ENCODE data around the gene MCF2L.
"Not testable (repeated sequence)": the region's sequence is repeated elsewhere in the genome, so short reads cannot be mapped to it uniquely, and the experiment has no call there.

Gene MCF2L

DNA sequence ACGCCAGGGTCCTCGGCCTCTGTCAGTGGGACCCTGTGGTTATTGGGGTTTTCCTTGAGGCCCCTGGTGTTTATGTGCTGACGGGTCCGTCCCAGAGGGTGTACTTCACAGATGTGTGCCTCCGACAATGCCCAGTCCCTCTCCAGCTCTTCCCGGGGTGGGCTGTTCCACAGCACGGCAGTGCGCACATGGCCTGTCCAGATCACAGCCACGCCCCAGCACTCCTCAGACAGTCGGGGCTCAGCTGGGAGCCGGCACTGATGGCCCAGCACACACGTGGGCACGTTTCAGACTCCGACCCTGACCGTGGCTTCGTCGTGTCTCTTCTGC lies 119.6 kb downstream of the MCF2L start:
- no peak for DNase-seq

DNA sequence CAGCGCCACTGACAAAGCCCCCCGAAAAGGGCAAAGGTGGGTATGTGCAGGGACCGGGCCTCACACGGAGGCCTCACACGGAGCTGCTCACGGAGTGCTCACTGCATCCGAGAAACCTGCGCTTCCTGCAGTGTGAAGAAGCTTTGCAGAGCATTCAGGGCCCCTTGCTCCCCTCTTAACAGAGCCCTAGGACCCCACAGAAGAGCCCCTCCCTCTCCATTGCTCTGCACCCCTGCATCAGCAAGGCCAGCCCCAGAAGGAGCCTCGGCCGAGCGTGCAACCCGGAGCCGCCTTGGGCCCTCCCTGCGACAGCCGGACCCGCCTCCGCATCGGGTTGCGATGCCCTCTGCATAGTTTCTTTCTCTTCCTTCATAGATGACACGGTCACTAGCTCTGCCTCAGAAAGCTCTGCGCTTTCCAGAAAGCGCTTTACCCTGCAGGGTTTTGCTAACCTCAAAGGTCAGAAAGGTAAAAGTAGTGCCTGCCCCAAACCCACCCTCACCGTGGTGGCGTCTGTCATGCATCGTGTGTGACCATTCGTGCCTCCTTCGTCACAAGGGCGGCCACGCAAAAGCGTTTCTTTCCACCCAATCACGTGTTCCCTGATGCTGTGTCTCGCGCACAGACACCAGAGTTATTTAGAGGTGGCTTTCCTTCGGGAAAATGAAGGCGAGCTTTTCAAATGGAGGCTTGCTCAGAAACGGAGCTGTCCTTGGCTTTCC lies 120.8 kb downstream of the MCF2L start:
- no peak for DNase-seq

- no peak for DNase-seq
Measured at GRCh38 chr13:113090415-113090770, 121.4 kb downstream of the MCF2L start.

DNA sequence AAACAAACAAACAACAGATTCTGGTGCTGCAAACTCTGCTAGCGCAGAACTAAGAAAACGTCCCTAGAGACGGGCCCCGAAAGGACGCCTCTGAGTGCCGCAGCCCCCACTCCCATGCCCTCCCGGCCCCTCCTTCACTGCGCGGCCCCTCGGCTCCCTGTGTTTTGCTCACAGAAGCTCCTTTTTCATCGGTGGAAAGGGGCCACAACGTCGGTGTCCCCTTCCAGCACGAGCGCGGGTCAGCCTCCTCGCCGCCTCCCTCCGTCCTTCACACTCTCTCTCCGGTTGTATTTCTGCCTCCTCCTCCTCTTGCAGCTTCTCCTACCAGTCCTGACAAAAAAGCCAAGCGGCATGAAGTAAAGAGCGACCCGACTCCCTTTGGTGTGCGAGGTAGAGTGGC lies 121.8 kb downstream of the MCF2L start:
- no peak for DNase-seq

- DNase-seq: no peak
Measured at GRCh38 chr13:113091211-113091771, 122.3 kb downstream of the MCF2L start.

DNA sequence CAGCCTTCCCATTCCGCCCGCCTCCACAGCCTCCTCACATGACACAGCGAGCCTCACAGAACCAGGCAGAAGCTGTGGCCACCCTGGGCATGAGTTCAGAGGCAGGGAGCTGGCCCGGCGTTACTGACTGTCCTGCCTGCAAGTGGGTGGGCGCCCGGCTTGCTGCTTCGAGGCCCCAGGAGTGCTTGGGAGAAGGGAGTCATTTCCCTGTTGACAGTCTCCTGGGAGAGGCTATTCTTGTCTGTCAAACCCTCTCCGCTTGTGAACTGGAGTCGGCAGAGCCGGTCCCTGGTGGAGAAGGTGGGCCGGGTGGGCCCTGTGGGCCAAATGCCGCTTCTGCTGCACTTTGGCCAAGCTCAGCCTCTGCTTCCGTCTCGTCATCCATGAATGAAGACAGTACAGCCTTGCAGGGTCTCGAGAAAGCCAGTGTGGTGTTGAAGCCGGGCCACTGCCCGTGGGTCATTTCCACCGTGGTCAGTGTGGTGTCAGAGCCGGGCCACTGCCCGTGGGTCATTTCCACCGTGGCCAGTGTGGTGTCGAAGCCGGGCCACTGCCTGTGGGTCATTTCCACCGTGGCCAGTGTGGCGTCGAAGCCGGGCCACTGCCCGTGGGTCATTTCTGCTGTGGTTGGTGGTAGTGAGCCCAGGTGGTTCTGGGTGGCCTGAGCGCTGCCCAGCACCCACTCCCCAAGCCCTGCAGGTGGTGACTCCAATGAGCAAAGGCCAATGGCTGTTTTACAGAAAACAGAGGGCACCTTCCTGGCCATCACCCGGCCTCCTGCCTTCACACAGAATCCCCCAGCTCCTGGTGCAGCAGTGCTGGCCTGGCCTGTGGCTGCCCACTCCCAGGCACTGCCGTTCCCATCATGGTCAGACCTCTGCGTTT lies 123.1 kb downstream of the MCF2L start:
- no peak for DNase-seq

- DNase-seq: no peak
Measured at GRCh38 chr13:113092776-113093579, 124.0 kb downstream of the MCF2L start.

DNA sequence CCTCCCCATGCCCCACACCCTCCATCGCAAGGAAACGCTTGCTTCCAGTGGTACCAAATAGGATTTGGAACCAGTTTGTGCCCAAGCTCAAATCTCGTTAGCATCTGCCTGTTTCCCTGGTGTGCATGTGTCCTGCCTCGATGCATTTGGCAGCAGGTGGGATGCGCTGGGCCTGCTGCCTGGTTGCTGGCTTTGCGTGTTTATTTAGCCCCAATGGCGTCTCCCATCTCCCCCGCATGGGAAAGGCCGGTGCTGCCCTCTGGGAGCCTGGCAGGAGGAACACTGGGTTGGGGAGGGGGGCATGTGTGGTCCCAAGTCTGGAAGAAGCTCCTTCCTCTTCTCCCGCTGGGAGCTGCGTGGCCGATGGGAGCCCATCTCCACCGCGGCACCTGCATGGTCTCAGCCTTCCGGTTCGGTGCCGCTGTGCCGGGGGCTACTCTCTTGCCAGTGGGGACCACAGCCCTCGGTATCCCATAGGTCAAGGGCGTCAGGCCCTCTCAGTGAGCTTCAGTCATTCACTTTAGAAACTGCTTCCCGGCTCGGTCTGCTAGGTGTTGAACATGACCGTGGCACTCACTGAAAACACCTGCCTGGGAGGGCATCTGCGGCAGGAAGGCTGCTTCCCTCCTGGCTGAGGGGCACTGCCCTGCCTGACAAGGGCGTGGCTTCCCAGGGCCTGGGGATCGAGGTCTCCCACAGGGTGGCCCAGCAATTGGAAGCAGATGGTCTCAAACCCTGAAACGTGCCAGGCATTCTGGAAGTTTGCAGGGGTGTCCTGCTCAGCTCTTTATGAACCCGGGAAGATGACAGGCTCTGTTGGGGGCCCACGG lies 124.8 kb downstream of the MCF2L start:
- no peak for DNase-seq

DNA sequence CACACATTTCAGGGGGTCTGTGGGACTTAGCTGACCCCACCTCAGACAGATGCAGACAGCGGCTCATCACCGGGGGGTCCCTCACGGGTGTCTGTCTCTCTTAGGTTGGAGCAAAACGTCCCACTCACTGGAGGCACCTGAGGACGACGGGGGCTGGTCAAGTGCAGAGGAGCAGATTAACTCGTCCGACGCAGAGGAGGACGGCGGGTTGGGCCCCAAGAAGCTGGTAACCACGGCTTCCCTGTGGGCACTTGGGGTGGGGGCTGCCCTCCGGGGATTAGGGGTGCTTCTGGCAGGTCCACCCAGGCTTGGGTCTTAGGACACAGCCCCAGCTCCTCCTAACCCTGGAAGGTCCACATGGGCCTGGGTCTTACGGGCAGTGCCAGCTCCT lies 125.4 kb downstream of the MCF2L start:
- no peak for DNase-seq

DNA sequence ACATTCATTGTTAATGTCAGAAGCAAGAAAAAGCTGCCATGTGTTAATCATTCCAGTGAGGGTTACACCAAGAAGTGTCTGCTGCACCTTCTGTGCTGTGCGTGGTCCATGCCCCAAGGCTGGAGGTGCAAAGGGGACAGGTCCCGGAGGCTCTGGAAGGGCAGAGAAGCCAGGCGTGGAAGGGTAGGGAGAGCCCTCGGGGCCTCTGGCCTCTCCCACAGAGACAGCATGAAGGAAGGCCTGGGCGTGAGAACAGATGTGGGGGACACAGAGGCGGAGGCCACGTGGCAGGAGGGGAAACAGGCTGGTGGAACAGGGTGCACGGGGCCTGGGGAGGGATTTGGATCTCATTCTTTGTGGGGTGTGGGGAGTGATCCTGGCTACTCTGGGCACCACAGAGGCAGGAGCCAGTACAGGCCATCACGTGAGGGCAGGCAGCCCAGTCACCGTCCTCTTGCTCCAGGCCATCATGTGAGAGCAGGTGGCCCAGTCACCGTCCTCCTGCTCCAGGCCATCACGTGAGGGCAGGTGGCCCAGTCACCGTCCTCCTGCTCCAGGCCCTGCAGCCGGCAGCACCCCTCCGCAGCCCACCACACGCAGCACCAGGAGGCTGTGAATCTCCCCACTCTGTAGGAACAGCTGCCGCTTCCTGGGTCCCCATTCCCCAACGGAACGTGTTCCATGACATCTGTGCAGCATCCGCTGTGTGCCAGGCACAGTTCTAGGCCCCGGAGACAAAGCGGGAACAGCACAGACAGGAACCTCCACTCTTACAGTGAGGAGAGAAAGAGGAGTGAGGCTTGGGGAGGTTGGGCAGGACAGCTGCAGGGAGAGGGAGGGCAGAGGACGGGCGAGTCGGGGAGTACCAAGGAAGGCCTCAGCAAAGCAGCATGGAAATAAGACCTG lies 126.4 kb downstream of the MCF2L start:
- DNase-seq: no peak

GRCh38 chr13:113096052-113096744 lies 127.2 kb downstream of the MCF2L start:
- no peak for DNase-seq

DNA sequence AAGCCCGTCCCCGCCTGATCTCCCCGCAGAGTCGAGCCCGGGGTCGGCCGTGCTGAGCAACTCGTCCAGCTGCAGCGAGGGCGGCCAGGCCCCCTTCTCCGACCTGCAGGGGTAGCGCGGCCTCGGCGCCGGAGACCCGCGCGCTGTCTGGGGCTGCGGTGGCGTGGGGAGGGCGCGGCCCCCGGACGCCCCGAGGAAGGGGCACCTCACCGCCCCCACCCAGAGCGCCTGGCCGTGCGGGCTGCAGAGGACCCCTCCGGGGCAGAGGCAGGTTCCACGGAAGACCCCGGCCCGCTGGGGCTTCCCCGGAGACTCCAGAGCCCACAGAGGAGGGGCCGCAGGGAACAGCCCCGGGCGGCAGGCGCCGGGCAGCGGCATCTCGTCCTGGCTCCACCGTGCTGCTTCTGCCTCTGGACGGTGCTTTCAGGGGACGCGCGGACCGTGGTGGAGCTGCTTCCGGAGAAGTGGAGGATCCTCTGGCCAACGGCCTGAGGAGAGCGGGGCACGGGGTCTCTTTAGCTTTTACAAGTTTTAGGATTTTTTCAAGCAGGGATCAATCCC lies 127.8 kb downstream of the MCF2L start:
- no peak for DNase-seq

- no peak for DNase-seq
Measured at GRCh38 chr13:113097651-113098050, 128.6 kb downstream of the MCF2L start.

DNA sequence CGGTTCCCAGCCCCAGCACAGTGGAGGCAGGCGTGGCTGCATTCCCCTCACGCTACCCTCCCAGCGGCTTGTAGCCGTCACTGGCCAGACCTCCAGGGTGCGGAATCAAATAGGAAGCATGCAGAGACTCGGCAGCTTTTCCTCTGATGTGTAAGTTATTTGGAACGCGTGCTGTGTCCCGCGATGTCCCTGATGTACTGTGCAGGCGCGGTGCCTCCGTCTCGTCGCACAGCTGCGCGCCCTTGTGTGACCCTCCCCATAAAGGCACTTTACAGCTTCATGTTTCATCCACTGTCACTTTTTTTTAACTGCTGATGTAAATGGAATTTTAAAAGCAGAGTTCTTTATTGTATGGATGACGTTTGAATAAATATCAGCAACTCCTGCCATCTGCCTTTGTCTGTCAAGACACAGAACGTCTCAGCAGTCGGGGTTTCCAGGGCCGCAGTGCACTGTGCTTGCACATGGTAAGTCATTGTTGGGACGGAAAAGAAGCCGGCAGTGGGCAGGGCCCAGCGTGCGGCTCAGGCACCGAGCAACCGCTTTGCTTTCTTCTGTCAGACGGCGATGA lies 129.2 kb downstream of the MCF2L start:
- DNase-seq: no peak

DNA sequence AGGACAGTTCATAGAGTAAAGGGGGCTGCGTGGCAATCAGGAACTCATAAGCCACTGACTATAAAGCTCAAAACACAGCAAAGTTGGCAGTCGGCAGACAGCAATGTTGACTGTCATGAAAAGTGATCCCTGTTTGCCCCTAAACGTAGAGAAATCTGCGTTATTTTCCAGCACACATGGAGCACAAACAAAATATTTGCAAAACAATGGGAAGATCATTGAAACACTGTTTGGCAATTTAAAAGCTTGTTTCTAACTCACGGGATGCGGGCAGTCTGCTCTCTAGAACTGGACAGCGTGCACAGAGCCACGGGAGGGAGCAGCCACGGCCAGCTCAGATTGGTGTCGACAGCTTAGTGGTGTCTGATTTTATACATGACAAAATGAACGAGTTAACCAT lies 130.1 kb downstream of the MCF2L start:
- no peak for DNase-seq

DNA sequence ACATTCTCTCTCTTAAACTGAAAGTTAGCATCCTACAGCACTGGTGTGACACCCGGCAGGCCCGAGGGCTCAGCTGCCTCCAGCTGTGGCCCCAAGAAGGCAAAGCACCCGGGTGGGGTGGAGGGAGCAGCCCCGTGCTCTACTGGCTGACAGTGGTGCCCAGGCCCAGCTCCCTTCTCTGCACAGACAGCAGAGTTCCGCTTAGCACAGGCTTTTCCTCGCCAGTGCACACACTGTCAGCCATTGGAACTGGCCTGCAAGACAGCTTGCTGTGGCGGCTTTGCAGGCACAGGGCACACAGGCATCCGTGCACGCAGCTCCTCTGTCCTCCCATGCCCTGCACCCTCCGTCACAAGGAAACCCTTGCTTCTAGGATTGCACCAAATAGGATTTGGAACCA lies 133.3 kb downstream of the MCF2L start:
- not testable (repeated sequence) for DNase-seq

DNA sequence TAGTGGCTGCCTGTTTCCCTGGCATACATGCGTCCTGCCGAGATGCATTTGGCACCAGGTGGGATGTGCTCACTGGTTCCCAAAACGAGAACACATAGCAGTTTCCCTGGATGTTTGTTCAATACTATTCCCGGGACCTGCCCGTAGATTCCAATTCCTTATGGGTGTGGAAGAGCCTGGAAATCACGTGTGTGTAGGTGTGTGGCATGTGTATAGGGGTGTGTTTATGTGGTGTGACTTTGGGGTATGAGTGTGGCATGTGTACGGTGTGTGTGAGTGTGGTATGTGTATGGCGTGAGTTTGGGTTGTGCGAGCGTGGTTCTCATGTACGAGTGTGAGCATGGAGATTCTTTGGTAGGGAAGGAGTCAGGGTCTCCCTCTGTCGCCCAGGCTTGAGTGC lies 133.7 kb downstream of the MCF2L start:
- DNase-seq: no peak

GRCh38 chr13:113103646-113104045 lies 134.6 kb downstream of the MCF2L start:
- DNase-seq: no peak

GRCh38 chr13:113105032-113105920 lies 136.3 kb downstream of the MCF2L start, which contains the start of gene F7:
Gene F7, plus strand, starts transcription at chr13:113105791. Its CDS starts 51 bp downstream, at chr13:113105842.
- no peak for DNase-seq
